ENCODE data around the gene SRRM4.

GRCh38 chr12:119153477-119154434 is 172.4 kb downstream of the SRRM4 start:
- TF ChIP-seq RARB (CRISPR knock-in tag; IDR thresholded peaks at IDR 0.05) (no peak), BACH2 (CRISPR knock-in tag; IDR thresholded peaks at IDR 0.05; ENCODE audit: borderline replicate concordance) (no peak), ZFP30 (CRISPR knock-in tag; IDR thresholded peaks at IDR 0.05) (no peak), ARNTL (CRISPR knock-in tag; IDR thresholded peaks at IDR 0.05; ENCODE audit: borderline replicate concordance, low read depth) (no peak)

All from SK-N-SH treated with all-trans-retinoic acid at 6 μM for 48 hours (cell line).